SW 1271 (cell line): ENCODE measurements around the gene ZNF212.
A peak's percentile ranks its signal among the peaks of the same experiment; 100 is the strongest.
"Not testable (repeated sequence)": the region's sequence is repeated elsewhere in the genome, so short reads cannot be mapped to it uniquely, and the experiment has no call there.

Experiments used
- DNase-seq, 2 experiments: peaks; one replicate each; lab custom pipeline; 2025; lab: John Stamatoyannopoulos, UW

ZNF212 gene

GRCh38 chr7:149218469-149219420 is 20.7 kb upstream of the ZNF212 start:
- no peak for DNase-seq

- DNase-seq = no peak
Measured at GRCh38 chr7:149220534-149220933, 18.9 kb upstream of the ZNF212 start.

GRCh38 chr7:149223176-149223575 is 16.3 kb upstream of the ZNF212 start:
- DNase-seq = no peak

- no peak for DNase-seq
Measured at GRCh38 chr7:149223761-149224160, 15.7 kb upstream of the ZNF212 start.

GRCh38 chr7:149224352-149224751 is 15.1 kb upstream of the ZNF212 start:
- no peak for DNase-seq

GRCh38 chr7:149225106-149225505 is 14.3 kb upstream of the ZNF212 start:
- DNase-seq = no peak

- no peak for DNase-seq
Measured at GRCh38 chr7:149225656-149226055, 13.8 kb upstream of the ZNF212 start.

GRCh38 chr7:149226366-149226765 is 13.1 kb upstream of the ZNF212 start:
- not testable (repeated sequence) for DNase-seq

GRCh38 chr7:149226840-149227494 is 12.5 kb upstream of the ZNF212 start:
- no peak for DNase-seq

GRCh38 chr7:149228831-149229471 is 10.5 kb upstream of the ZNF212 start:
- DNase-seq = no peak

- DNase-seq = no peak
Measured at GRCh38 chr7:149229526-149229925, 9.9 kb upstream of the ZNF212 start.

GRCh38 chr7:149232362-149232761 is 7.1 kb upstream of the ZNF212 start:
- DNase-seq = no peak

GRCh38 chr7:149233655-149234204 is 5.7 kb upstream of the ZNF212 start:
- DNase-seq = not testable (repeated sequence)

- no peak for DNase-seq
Measured at GRCh38 chr7:149237502-149237901, 1.9 kb upstream of the ZNF212 start.

- no peak for DNase-seq
Measured at GRCh38 chr7:149238051-149238450, 1.4 kb upstream of the ZNF212 start.

GRCh38 chr7:149240637-149241036 is 1.2 kb downstream of the ZNF212 start:
- no peak for DNase-seq

GRCh38 chr7:149241696-149242095 is 2.2 kb downstream of the ZNF212 start:
- no peak for DNase-seq

GRCh38 chr7:149245244-149245643 is 5.8 kb downstream of the ZNF212 start:
- DNase-seq = peak; percentile 21 to 36

- DNase-seq = no peak
Measured at GRCh38 chr7:149245744-149246143, 6.3 kb downstream of the ZNF212 start.

GRCh38 chr7:149248777-149249176 is 9.3 kb downstream of the ZNF212 start:
- DNase-seq = no peak

- not testable (repeated sequence) for DNase-seq
Measured at GRCh38 chr7:149250151-149250550, 10.7 kb downstream of the ZNF212 start.

- DNase-seq = not testable (repeated sequence)
Measured at GRCh38 chr7:149251518-149251917, 12.1 kb downstream of the ZNF212 start.
